GM19372 (cell line): ENCODE measurements around the gene PTPRA.
"Not testable (repeated sequence)": the region's sequence is repeated elsewhere in the genome, so short reads cannot be mapped to it uniquely, and the experiment has no call there.

Experiments
- ATAC-seq: cut with Tn5 transposase; IDR thresholded peaks from one replicate; pipeline ENCODE4 v1.9.1; 2021; ENCODE audit warnings: mild to moderate bottlenecking, low read depth, moderate library complexity; ENCODE audit not compliant: unreplicated experiment

Gene PTPRA

GRCh38 chr20:2873010-2873746 lies at the start of gene PTPRA:
TSS of gene PTPRA (plus strand) at chr20:2873481. CDS start at chr20:2964278, 90,797 bp downstream.
- peak; percentile 91 for ATAC-seq

GRCh38 chr20:2825761-2826160 lies 47.5 kb upstream of the PTPRA start:
- ATAC-seq, result no peak

GRCh38 chr20:2826655-2827054 lies 46.6 kb upstream of the PTPRA start:
- ATAC-seq, result no peak

GRCh38 chr20:2829376-2829775 lies 43.9 kb upstream of the PTPRA start:
- no peak for ATAC-seq

- not testable (repeated sequence) for ATAC-seq
Measured at GRCh38 chr20:2831206-2831605, 42.1 kb upstream of the PTPRA start.

GRCh38 chr20:2833761-2834160 lies 39.5 kb upstream of the PTPRA start:
- no peak for ATAC-seq

- no peak for ATAC-seq
Measured at GRCh38 chr20:2834401-2835110, 38.7 kb upstream of the PTPRA start.

GRCh38 chr20:2835331-2835796 lies 37.9 kb upstream of the PTPRA start:
- ATAC-seq, result no peak

- no peak for ATAC-seq
Measured at GRCh38 chr20:2836035-2836434, 37.2 kb upstream of the PTPRA start.

- no peak for ATAC-seq
Measured at GRCh38 chr20:2837221-2837960, 35.9 kb upstream of the PTPRA start.

GRCh38 chr20:2838170-2838797 lies 35.0 kb upstream of the PTPRA start:
- no peak for ATAC-seq

GRCh38 chr20:2838847-2839671 lies 34.2 kb upstream of the PTPRA start:
- ATAC-seq, result no peak

GRCh38 chr20:2839732-2840137 lies 33.5 kb upstream of the PTPRA start:
- ATAC-seq, result no peak

- ATAC-seq, result peak; percentile 98
Measured at GRCh38 chr20:2840138-2840966, 32.9 kb upstream of the PTPRA start, which contains the start of the genes PCED1A and VPS16. TSS of gene PCED1A (minus strand) at chr20:2840655. CDS start at chr20:2839912, 743 bp downstream. TSS of gene VPS16 (plus strand) at chr20:2840745. CDS start at chr20:2840775, 30 bp downstream.

GRCh38 chr20:2840967-2841531 lies 32.2 kb upstream of the PTPRA start:
- peak; percentile 19 for ATAC-seq

GRCh38 chr20:2845607-2846006 lies 27.7 kb upstream of the PTPRA start:
- ATAC-seq, result no peak

GRCh38 chr20:2846698-2847097 lies 26.6 kb upstream of the PTPRA start:
- ATAC-seq, result no peak

GRCh38 chr20:2847802-2848201 lies 25.5 kb upstream of the PTPRA start:
- no peak for ATAC-seq
